Measurements from ENCODE around the gene DHRS3.

- TF ChIP-seq POLR2A (IDR thresholded peaks at IDR 0.05) (no peak), POLR2AphosphoS5 (IDR thresholded peaks at IDR 0.05; ENCODE audit: insufficient read depth in 1 of 2, low read depth in 1 of 2) (no peak)
Measured at GRCh38 chr1:12542616-12543592, 75.1 kb downstream of the DHRS3 start.

Data from vagina (tissue), 2 donors.